HepG2 (cell line): ENCODE results near the gene NDRG3. TPM values are rescaled to one million over a fixed set of nuclear protein-coding genes. Genes with fewer than 3 reads are reported as not detected.
A peak's percentile ranks its signal among the peaks of the same experiment; 100 is the strongest.

Source experiments
- ATF7 ChIP-seq, 2 experiments: fragments of 450-650 bp in 1 of 2; sonication (generic) in 1 of 2; formaldehyde crosslinking in 1 of 2; IDR thresholded peaks; 2 replicates each; pipeline versions ENCODE4 v1.4.0 to v1.6.1; 2016 to 2020; ENCODE audit warnings: antibody characterized with exemption in 1 of 2, mild to moderate bottlenecking in 1 of 2, missing genetic modification reagents in 1 of 2
- CEBPG ChIP-seq: IDR thresholded peaks from 2 replicates; pipeline ENCODE4 v1.6.1; 2016
- CHCHD3 ChIP-seq: sonication (generic); formaldehyde crosslinking; IDR thresholded peaks from 2 replicates; pipeline ENCODE4 v1.8.0; 2022; ENCODE audit warnings: mild to moderate bottlenecking, missing genetic modification reagents, moderate library complexity
- CREB1 ChIP-seq, 2 experiments: fragments of 450-650 bp in 1 of 2; IDR thresholded peaks; 2 replicates each; pipeline ENCODE4 v1.6.1; 2016 to 2017; ENCODE audit warnings: control low read depth in 1 of 2, mild to moderate bottlenecking in 1 of 2, missing compliant biosample characterization in 1 of 2, missing genetic modification characterization in 1 of 2
- CSRNP1 ChIP-seq: sonication (generic); formaldehyde crosslinking; IDR thresholded peaks from 2 replicates; pipeline ENCODE4 v1.8.1; 2023; ENCODE audit warnings: mild to moderate bottlenecking, missing genetic modification reagents
- ELK4 ChIP-seq: sonication (generic); formaldehyde crosslinking; IDR thresholded peaks from 2 replicates; pipeline ENCODE4 v1.9.0; 2021; ENCODE audit warnings: missing genetic modification reagents, borderline replicate concordance
- GLI4 ChIP-seq: sonication (generic); formaldehyde crosslinking; IDR thresholded peaks from 2 replicates; pipeline ENCODE4 v1.5.1; 2020; ENCODE audit warnings: missing genetic modification reagents, mild to moderate bottlenecking, moderate library complexity, borderline replicate concordance
- HMGXB4 ChIP-seq, 2 experiments: sonication (generic) in 1 of 2; formaldehyde crosslinking in 1 of 2; IDR thresholded peaks; 2 replicates each; pipeline versions ENCODE4 v1.4.0 to v1.6.1; 2018 to 2020; ENCODE audit warnings: missing genetic modification reagents in 2 of 2, borderline replicate concordance in 1 of 2, low read depth in 1 of 2, mild to moderate bottlenecking in 1 of 2, missing biosample characterization in 1 of 2
- HNRNPK ChIP-seq: fragments of 200-400 bp; formaldehyde crosslinking; IDR thresholded peaks from 2 replicates; pipeline ENCODE4 v1.6.1; 2018; ENCODE audit warnings: low read length, low read depth, moderate library complexity, mild to moderate bottlenecking; ENCODE audit not compliant: poor library complexity, severe bottlenecking
- HNRNPUL1 ChIP-seq: fragments of 200-400 bp; formaldehyde crosslinking; IDR thresholded peaks from 2 replicates; pipeline ENCODE4 v1.6.1; 2017; ENCODE audit warnings: low read depth, mild to moderate bottlenecking, low read length, moderate library complexity
- ISL2 ChIP-seq: sonication (generic); formaldehyde crosslinking; IDR thresholded peaks from 2 replicates; pipeline ENCODE4 v1.5.0; 2020; ENCODE audit warnings: missing genetic modification reagents
- NFATC3 ChIP-seq: sonication (generic); formaldehyde crosslinking; IDR thresholded peaks from 2 replicates; pipeline ENCODE4 v1.5.1; 2020; ENCODE audit warnings: mild to moderate bottlenecking, missing genetic modification reagents
- TCF7L2 ChIP-seq: IDR thresholded peaks from 2 replicates; pipeline ENCODE4 v1.6.1; 2011; ENCODE audit warnings: mild to moderate bottlenecking, low read depth, low read length, moderate library complexity
- ZNF350 ChIP-seq: sonication (generic); formaldehyde crosslinking; IDR thresholded peaks from 2 replicates; pipeline ENCODE4 v1.4.0; 2020; ENCODE audit warnings: mild to moderate bottlenecking, low read depth, missing genetic modification reagents, borderline replicate concordance
- ZNF615 ChIP-seq: sonication (generic); formaldehyde crosslinking; IDR thresholded peaks from 2 replicates; pipeline ENCODE4 v1.5.0; 2020; ENCODE audit warnings: mild to moderate bottlenecking, missing genetic modification reagents, borderline replicate concordance
- ZNF639 ChIP-seq: conservative IDR thresholded peaks from 2 replicates; pipeline ENCODE4 v1.6.1; 2018; ENCODE audit warnings: missing genetic modification reagents
- ZNF644 ChIP-seq: IDR thresholded peaks from 2 replicates; pipeline ENCODE4 v1.6.1; 2016; ENCODE audit warnings: low read depth
- ZNF691 ChIP-seq: sonication (generic); formaldehyde crosslinking; IDR thresholded peaks from 2 replicates; pipeline ENCODE4 v1.4.0; 2020; ENCODE audit warnings: missing genetic modification reagents, low read depth, mild to moderate bottlenecking, borderline replicate concordance
- polyA plus RNA-seq, 8 experiments: library from polyadenylated mRNA; depleted of rRNA in 3 of 8; stranded (reverse) in 7 of 8; unstranded in 1 of 8; fragments of >200 nt; fragmentation: Illumina TruSeq in 4 of 8; extraction: Trizol in 4 of 8; gene quantifications; 2 replicates each; pipeline versions ENCODE4 v1.2.1 to v1.2.3, GENCODE V29; 2011 to 2016; ENCODE audit warnings: low read depth in 4 of 8, missing spikeins in 1 of 8, mixed read lengths in 1 of 8; ENCODE audit not compliant: insufficient read depth in 1 of 8
- total RNA-seq, 5 experiments: library from RNA; depleted of rRNA; stranded (reverse); fragments of >200 nt; fragmentation: Illumina TruSeq; extraction: Trizol; gene quantifications; 2 replicates each; pipeline ENCODE4 v1.2.3, GENCODE V29; 2016; ENCODE audit warnings: low read depth in 1 of 5

The NDRG3 gene
- total and polyA plus RNA-seq, 2 of the 13 experiments (the other 11 are each of a cell fraction or from before 2014, with no cell fraction given) = 36.0 to 40.5 TPM

GRCh38 chr20:36628076-36628475, 117.8 kb downstream of the NDRG3 start (continued):
- no peak for TF ChIP-seq ZNF691 (CRISPR knock-in tag)
- TF ChIP-seq NFATC3 (CRISPR knock-in tag) = no peak
- no peak for TF ChIP-seq ZNF615 (CRISPR knock-in tag)
- peak; percentile 98 for TF ChIP-seq CREB1 (IDR thresholded peaks at IDR 0.05)
- TF ChIP-seq CREB1 (CRISPR knock-in tag; IDR thresholded peaks at IDR 0.05) = no peak; the same call in none of the 2 replicates
- no peak for TF ChIP-seq ELK4 (CRISPR knock-in tag)
- peak; percentile 60 for TF ChIP-seq CEBPG (CRISPR knock-in tag)
- TF ChIP-seq ISL2 = no peak
- no peak for TF ChIP-seq HMGXB4 (CRISPR knock-in tag; IDR thresholded peaks at IDR 0.05; ENCODE audit: borderline replicate concordance in 1 of 2, low read depth in 1 of 2)
- no peak for TF ChIP-seq GLI4 (CRISPR knock-in tag)
- TF ChIP-seq ATF7 (IDR thresholded peaks at IDR 0.05) = peak; percentile 96
- no peak for TF ChIP-seq ATF7 (CRISPR knock-in tag; IDR thresholded peaks at IDR 0.05)
- no peak for TF ChIP-seq CHCHD3
- TF ChIP-seq HNRNPK = no peak
- TF ChIP-seq ZNF350 (CRISPR knock-in tag) = no peak
- no peak for TF ChIP-seq ZNF639
- no peak for TF ChIP-seq CSRNP1 (CRISPR knock-in tag)
- TF ChIP-seq TCF7L2 = no peak
- no peak for TF ChIP-seq HNRNPUL1
- no peak for TF ChIP-seq ZNF644
